Common myeloid progenitor, CD34-positive (primary cell): ENCODE measurements around the gene PIGH.
"Not testable (repeated sequence)": the region's sequence is repeated elsewhere in the genome, so short reads cannot be mapped to it uniquely, and the experiment has no call there.

Source experiments
- CTCF ChIA-PET: fragments of 350-600 bp; sonication (Branson Sonifier 250); formaldehyde crosslinking; loops from one replicate; lab custom pipeline; 2021; ENCODE audit warnings: antibody characterized with exemption; lab: Charles Lee
- POLR2A ChIA-PET: fragments of 350-600 bp; sonication (Branson Sonifier 250); formaldehyde crosslinking; loops from one replicate; lab custom pipeline; 2021; ENCODE audit warnings: antibody characterized with exemption; lab: Charles Lee
- DNase-seq, 3 donors: peaks; one replicate each; pipeline versions ENCODE4 v3.0.0 to v3.0.0-alpha.2; 2013
- H3K27ac ChIP-seq, 2 experiments: 1 replicate in 1 of 2; 2 replicates in 1 of 2; pipeline ENCODE4 v1.7.0; 2013; ENCODE audit warnings: inconsistent platforms in 2 of 2, low read length in 2 of 2, mild to moderate bottlenecking in 2 of 2, low read depth in 1 of 2, moderate library complexity in 1 of 2; ENCODE audit not compliant: severe bottlenecking in 2 of 2, insufficient read depth in 1 of 2, poor library complexity in 1 of 2
- H3K27me3 ChIP-seq, 5 experiments: replicated peaks in 2 of 5; 1 replicate in 3 of 5; 2 replicates in 2 of 5; pipeline versions ENCODE4 v1.6.1 to v1.7.0; 2013; ENCODE audit warnings: low read length in 4 of 5, mild to moderate bottlenecking in 2 of 5, moderate library complexity in 2 of 5, inconsistent platforms in 1 of 5; ENCODE audit not compliant: insufficient read depth in 5 of 5, control insufficient read depth in 4 of 5
- H3K36me3 ChIP-seq, 4 experiments: 1 replicate in 2 of 4; 2 replicates in 2 of 4; pipeline versions ENCODE4 v1.6.1 to v1.7.0; 2013; ENCODE audit warnings: low read length in 3 of 4, control low read depth in 1 of 4, mild to moderate bottlenecking in 1 of 4; ENCODE audit not compliant: control insufficient read depth in 4 of 4, insufficient read depth in 4 of 4
- H3K4me1 ChIP-seq, 4 experiments: 1 replicate in 3 of 4; 2 replicates in 1 of 4; pipeline versions ENCODE4 v1.6.1 to v1.7.1; 2013; ENCODE audit warnings: low read length in 3 of 4, mild to moderate bottlenecking in 3 of 4, control low read depth in 1 of 4, inconsistent platforms in 1 of 4, moderate library complexity in 1 of 4; ENCODE audit not compliant: control insufficient read depth in 4 of 4, insufficient read depth in 4 of 4; ENCODE audit errors: control extremely low read depth in 1 of 4
- H3K4me3 ChIP-seq, 7 experiments: 1 replicate in 4 of 7; 2 replicates in 3 of 7; pipeline versions ENCODE4 v1.5.1 to v1.7.0; 2013; ENCODE audit warnings: mild to moderate bottlenecking in 7 of 7, low read length in 6 of 7, moderate library complexity in 6 of 7, inconsistent platforms in 2 of 7, low read depth in 2 of 7, control low read depth in 1 of 7; ENCODE audit not compliant: insufficient read depth in 4 of 7, control insufficient read depth in 1 of 7; ENCODE audit errors: extremely low read depth in 1 of 7
- H3K9me3 ChIP-seq, 5 experiments: 1 replicate in 4 of 5; 2 replicates in 1 of 5; pipeline versions ENCODE4 v1.6.1 to v1.7.1; 2013; ENCODE audit warnings: low read length in 4 of 5, mild to moderate bottlenecking in 2 of 5, inconsistent platforms in 1 of 5, low read depth in 1 of 5, moderate library complexity in 1 of 5; ENCODE audit not compliant: control insufficient read depth in 4 of 5, insufficient read depth in 2 of 5; ENCODE audit errors: control extremely low read depth in 1 of 5
- WGBS: methylation state at CpG from one replicate; pipeline ENCODE4 v1.1.5; 2013; ENCODE audit not compliant: insufficient coverage; 5-methylcytosine and 5-hydroxymethylcytosine counted together

The PIGH gene

GRCh38 chr14:67547224-67547780 lies 52.8 kb downstream of the PIGH start:
- peaks cover 0 to 14% (median 5%) of the 10 kb centered on the region in 5 experiments for H3K27me3 ChIP-seq
- CTCF ChIA-PET, result interaction anchor here (1.1 to 5.2 kb wide), 2 partner anchors 20 to 119 kb away, joined by 3 to 26 read pairs; no protein-coding TSS in a partner anchor
- POLR2A ChIA-PET, result no interaction called here
- H3K4me1 ChIP-seq, result no peaks in the 10 kb centered on the region
- no peak overlapping the region for H3K4me3 ChIP-seq
- H3K36me3 ChIP-seq, result no peaks in the 10 kb centered on the region
- WGBS, result 94% methylated on average over 4 of the region's 5 CpGs
- H3K9me3 ChIP-seq, result peaks cover 0 to 11% (median 2%) of the 10 kb centered on the region in 5 experiments
- DNase-seq, result no peak
- no peak overlapping the region for H3K27ac ChIP-seq

- Histone ChIP-seq H3K27me3 (peaks cover 0 to 27% (median 6%) of the 10 kb centered on the region in 5 experiments), H3K4me3 (no peak overlapping the region), H3K9me3 (peaks cover 0 to 11% (median 2%) of the 10 kb centered on the region in 5 experiments), H3K4me1 (peaks cover 0 to 8% (median 4%) of the 10 kb centered on the region in 4 experiments), H3K27ac (no peak overlapping the region), H3K36me3 (no peaks in the 10 kb centered on the region)
- no CpG with 5 or more reads among the region's 1 CpG for WGBS
- DNase-seq, result no peak
- POLR2A ChIA-PET, result no interaction called here
- CTCF ChIA-PET, result interaction anchor here (0.7 to 5.8 kb wide), 3 partner anchors 9 to 27 kb away, joined by 3 to 22 read pairs (median 21); no protein-coding TSS in a partner anchor
Observed at GRCh38 chr14:67544590-67544989, 55.5 kb downstream of the PIGH start.

- H3K27me3 ChIP-seq, result peaks cover 0 to 30% (median 6%) of the 10 kb centered on the region in 5 experiments
- WGBS, result 93% methylated on average over 5 of the region's 13 CpGs
- POLR2A ChIA-PET, DNase-seq, H3K4me1 ChIP-seq, H3K36me3 ChIP-seq, H3K4me3 ChIP-seq, H3K27ac ChIP-seq: not testable (repeated sequence)
- H3K9me3 ChIP-seq, result peaks cover 0 to 11% (median 2%) of the 10 kb centered on the region in 5 experiments
- CTCF ChIA-PET, result interaction anchor here (0.8 to 5.8 kb wide), 7 partner anchors 9 to 115 kb away, joined by 3 to 22 read pairs (median 4); no protein-coding TSS in a partner anchor
Observed at GRCh38 chr14:67542620-67543019, 57.4 kb downstream of the PIGH start.

GRCh38 chr14:67541448-67542387 lies 58.4 kb downstream of the PIGH start:
- peak; percentile 8 to 18 (median 18) for DNase-seq
- Histone ChIP-seq H3K9me3 (peaks cover 0 to 11% (median 2%) of the 10 kb centered on the region in 5 experiments), H3K4me1 (peaks cover 0 to 8% (median 4%) of the 10 kb centered on the region in 4 experiments), H3K4me3 (peak overlapping the region in 3 of 7 experiments; percentile 11 to 69 (median 40)), H3K27ac (no peak overlapping the region), H3K27me3 (peaks cover 0 to 30% (median 6%) of the 10 kb centered on the region in 5 experiments), H3K36me3 (no peaks in the 10 kb centered on the region)
- 50% methylated on average over 21 of the region's 24 CpGs for WGBS
- ChIA-PET CTCF (interaction anchor here (0.8 to 5.8 kb wide), 8 partner anchors 10 to 114 kb away, joined by 3 to 22 read pairs (median 4); no protein-coding TSS in a partner anchor), POLR2A (no interaction called here)
